OCI-LY1 (cell line): Measurements from ENCODE around the gene TMEM62.

Experiments
- H2AFZ ChIP-seq: fragments of 200-600 bp; sonication (generic), shearing (Covaris generic); 2 replicates; pipeline ENCODE4 v1.6.0; 2014; ENCODE audit warnings: antibody characterized with exemption, mild to moderate bottlenecking, low read length
- H3F3A ChIP-seq: fragments of 200-600 bp; sonication (generic), shearing (Covaris generic); 2 replicates; pipeline ENCODE4 v1.6.0; 2014; ENCODE audit warnings: mild to moderate bottlenecking, antibody characterized with exemption, low read length, moderate library complexity; ENCODE audit not compliant: insufficient read depth
- H3K27ac ChIP-seq: fragments of 200-600 bp; sonication (generic); 2 replicates; pipeline ENCODE4 v1.5.1; 2014; ENCODE audit warnings: low read length, mixed run types, mild to moderate bottlenecking, low read depth; ENCODE audit not compliant: poor library complexity, severe bottlenecking
- H3K27me3 ChIP-seq: fragments of 200-600 bp; sonication (generic); 2 replicates; pipeline ENCODE4 v1.6.0; 2014; ENCODE audit warnings: antibody characterized with exemption, mild to moderate bottlenecking, low read length, moderate library complexity; ENCODE audit not compliant: insufficient read depth
- H3K36me3 ChIP-seq: fragments of 200-600 bp; sonication (generic); 2 replicates; pipeline ENCODE4 v1.6.1; 2014; ENCODE audit warnings: mild to moderate bottlenecking, antibody characterized with exemption, low read length, moderate library complexity, mixed read lengths; ENCODE audit not compliant: insufficient read depth
- H3K4me1 ChIP-seq: fragments of 200-600 bp; sonication (generic); 2 replicates; pipeline ENCODE4 v1.5.1; 2014; ENCODE audit warnings: mild to moderate bottlenecking, low read length, moderate library complexity; ENCODE audit not compliant: insufficient read depth, severe bottlenecking
- H3K4me2 ChIP-seq: fragments of 200-600 bp; sonication (generic), shearing (Covaris generic); 2 replicates; pipeline ENCODE4 v1.6.1; 2014; ENCODE audit warnings: low read length
- H3K4me3 ChIP-seq: fragments of 200-600 bp; sonication (generic); 2 replicates; pipeline ENCODE4 v1.5.1; 2014; ENCODE audit warnings: low read length, low read depth, mild to moderate bottlenecking, mixed read lengths; ENCODE audit not compliant: poor library complexity, severe bottlenecking
- H3K79me2 ChIP-seq: fragments of 200-600 bp; shearing (Covaris generic); 2 replicates; pipeline ENCODE4 v1.6.1; 2016; ENCODE audit warnings: mixed run types, low read length, mixed read lengths; ENCODE audit not compliant: insufficient read depth
- H3K9ac ChIP-seq: fragments of 200-600 bp; sonication (generic), shearing (Covaris generic); 2 replicates; pipeline ENCODE4 v1.6.1; 2014; ENCODE audit warnings: mild to moderate bottlenecking, low read length, mixed read lengths
- H3K9me2 ChIP-seq: fragments of 200-600 bp; sonication (generic), shearing (Covaris generic); 2 replicates; pipeline ENCODE4 v1.6.1; 2014; ENCODE audit warnings: low read depth, mild to moderate bottlenecking, low read length, mixed read lengths
- H3K9me3 ChIP-seq: fragments of 200-600 bp; shearing (Covaris generic); 2 replicates; pipeline ENCODE4 v1.6.1; 2014; ENCODE audit warnings: low read length, mixed read lengths
- H4K20me1 ChIP-seq: fragments of 200-600 bp; sonication (generic), shearing (Covaris generic); 2 replicates; pipeline ENCODE4 v1.6.0; 2016; ENCODE audit warnings: mild to moderate bottlenecking, low read length; ENCODE audit not compliant: insufficient read depth
- CTCF ChIP-seq: fragments of 200-600 bp; sonication (generic), shearing (Covaris generic); IDR thresholded peaks from 2 replicates; pipeline ENCODE4 v1.5.1; 2017; ENCODE audit warnings: mild to moderate bottlenecking, antibody characterized with exemption, low read length, moderate library complexity, mixed read lengths
- EZH2 ChIP-seq: fragments of 200-600 bp; sonication (generic), shearing (Covaris generic); IDR thresholded peaks from 2 replicates; pipeline ENCODE4 v1.8.0; 2017; ENCODE audit warnings: borderline replicate concordance, mixed run types, mild to moderate bottlenecking, antibody characterized with exemption, low read length, moderate library complexity, mixed read lengths

TMEM62 gene

GRCh38 chr15:43105778-43106485, 27.5 kb upstream of the TMEM62 start, which contains the start of gene UBR1:
UBR1 (minus strand) TSS chr15:43106038; CDS start chr15:43106022, 16 bp downstream.
- Histone ChIP-seq H3K9me2 (no peaks in the 10 kb centered on the region), H3K36me3 (peaks cover 28% of the 10 kb centered on the region), H3K27me3 (no peaks in the 10 kb centered on the region), H4K20me1 (no peaks in the 10 kb centered on the region), H3K9ac (peak within 1 kb of the TSS; percentile 80), H2AFZ (peak within 1 kb of the TSS; percentile 55), H3K4me2 (peak within 1 kb of the TSS; percentile 97), H3K79me2 (peaks cover 36% of the 10 kb centered on the region), H3F3A (no peaks in the 10 kb centered on the region), H3K27ac (peak within 1 kb of the TSS; percentile 60), H3K9me3 (no peaks in the 10 kb centered on the region), H3K4me1 (peaks cover 24% of the 10 kb centered on the region), H3K4me3 (peak within 1 kb of the TSS; percentile 81)
- TF ChIP-seq CTCF (no peak), EZH2 (no peak)

DNA sequence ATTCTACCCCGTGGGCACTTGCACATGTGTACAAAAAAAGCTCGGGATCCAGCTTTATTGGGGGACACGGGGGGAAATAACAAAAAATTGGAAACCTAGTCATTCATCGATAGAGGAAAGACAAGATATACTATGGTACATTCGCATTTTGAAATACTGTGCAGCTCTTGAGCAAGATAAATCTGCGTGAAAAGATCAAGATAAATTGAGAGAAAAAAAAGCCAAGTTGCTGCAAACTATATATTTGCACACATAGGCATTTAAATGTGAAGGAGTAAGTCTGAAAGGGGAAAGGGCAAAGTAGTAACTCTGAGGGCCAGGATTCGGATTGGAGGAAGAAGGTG, 26.9 kb upstream of the TMEM62 start:
- no peaks in the 10 kb centered on the region for H3F3A ChIP-seq
- H3K27ac ChIP-seq = peak overlapping the region; percentile 60
- peak overlapping the region; percentile 80 for H3K9ac ChIP-seq
- TF ChIP-seq CTCF = no peak
- no peak for TF ChIP-seq EZH2
- peaks cover 33% of the 10 kb centered on the region for H3K79me2 ChIP-seq
- H4K20me1 ChIP-seq = no peaks in the 10 kb centered on the region
- peak overlapping the region; percentile 81 for H3K4me3 ChIP-seq
- H3K9me2 ChIP-seq = no peaks in the 10 kb centered on the region
- H3K4me2 ChIP-seq = peak overlapping the region; percentile 97
- no peaks in the 10 kb centered on the region for H3K27me3 ChIP-seq
- peaks cover 24% of the 10 kb centered on the region for H3K4me1 ChIP-seq
- peak overlapping the region; percentile 55 for H2AFZ ChIP-seq
- no peaks in the 10 kb centered on the region for H3K9me3 ChIP-seq
- H3K36me3 ChIP-seq = peaks cover 23% of the 10 kb centered on the region

- Histone ChIP-seq H3K9ac (no peak overlapping the region), H3K9me3 (no peaks in the 10 kb centered on the region), H4K20me1 (no peaks in the 10 kb centered on the region)
Measured at GRCh38 chr15:43107751-43108150, 25.6 kb upstream of the TMEM62 start.

More at GRCh38 chr15:43107751-43108150, 25.6 kb upstream of the TMEM62 start:
- Histone ChIP-seq H3K9me2 (no peaks in the 10 kb centered on the region), H3K36me3 (peaks cover 12% of the 10 kb centered on the region), H3K27me3 (no peaks in the 10 kb centered on the region), H3K4me3 (no peak overlapping the region), H3K4me2 (no peak overlapping the region), H3K27ac (no peak overlapping the region), H3F3A (no peaks in the 10 kb centered on the region), H2AFZ (no peak overlapping the region), H3K79me2 (peaks cover 30% of the 10 kb centered on the region), H3K4me1 (peaks cover 24% of the 10 kb centered on the region)
- TF ChIP-seq EZH2 = no peak
- TF ChIP-seq CTCF = no peak
